ENCODE data around the gene SLC11A2.

GRCh38 chr12:51071663-51072062 lies 45.5 kb upstream of the SLC11A2 start:
- TF ChIP-seq POLR2A (IDR thresholded peaks at IDR 0.05; ENCODE audit: extremely low read depth, insufficient read length) (no peak), MYC (IDR thresholded peaks at IDR 0.05; ENCODE audit: low read depth, low read length) (no peak), MAX (IDR thresholded peaks at IDR 0.05; ENCODE audit: low read depth, low read length) (no peak), CTCF (IDR thresholded peaks at IDR 0.05; ENCODE audit: low read depth, low read length) (no peak)
